Esophagus squamous epithelium (tissue), 4 donors: ENCODE measurements around the gene TANC1.

Experiments
- CTCF ChIP-seq, 6 experiments: fragments of 450-650 bp in 4 of 6; fragments of 200-600 bp in 2 of 6; sonication (generic) in 2 of 6; IDR thresholded peaks; one replicate each; pipeline ENCODE4 v1.5.1; 2016 to 2019; ENCODE audit warnings: antibody characterized with exemption in 6 of 6, mild to moderate bottlenecking in 4 of 6, moderate library complexity in 4 of 6
- POLR2A ChIP-seq, 4 donors: fragments of 450-650 bp; IDR thresholded peaks; one replicate each; pipeline ENCODE4 v1.6.1; 2017; ENCODE audit warnings: antibody characterized with exemption in 4 of 4, mild to moderate bottlenecking in 4 of 4, moderate library complexity in 3 of 4

- no peak for TF ChIP-seq CTCF (IDR thresholded peaks at IDR 0.05)
- no peak for TF ChIP-seq POLR2A (IDR thresholded peaks at IDR 0.05)
Observed at GRCh38 chr2:159232456-159233170, 264.2 kb downstream of the TANC1 start.
